T follicular helper cell (primary cell): ENCODE results near the gene GRIN2C.
"Not testable (repeated sequence)": the region's sequence is repeated elsewhere in the genome, so short reads cannot be mapped to it uniquely, and the experiment has no call there.

Experiments
- DNase-seq: peaks from one replicate; pipeline ENCODE4 v3.0.0-alpha.2; 2020; ENCODE audit warnings: low read depth
- total RNA-seq, 2 experiments: gene quantifications; one replicate each; lab custom pipeline; 2026; lab: John Stamatoyannopoulos, UW

Gene GRIN2C
- total RNA-seq: 0 to 0.18 reads per million in 2 experiments

DNA sequence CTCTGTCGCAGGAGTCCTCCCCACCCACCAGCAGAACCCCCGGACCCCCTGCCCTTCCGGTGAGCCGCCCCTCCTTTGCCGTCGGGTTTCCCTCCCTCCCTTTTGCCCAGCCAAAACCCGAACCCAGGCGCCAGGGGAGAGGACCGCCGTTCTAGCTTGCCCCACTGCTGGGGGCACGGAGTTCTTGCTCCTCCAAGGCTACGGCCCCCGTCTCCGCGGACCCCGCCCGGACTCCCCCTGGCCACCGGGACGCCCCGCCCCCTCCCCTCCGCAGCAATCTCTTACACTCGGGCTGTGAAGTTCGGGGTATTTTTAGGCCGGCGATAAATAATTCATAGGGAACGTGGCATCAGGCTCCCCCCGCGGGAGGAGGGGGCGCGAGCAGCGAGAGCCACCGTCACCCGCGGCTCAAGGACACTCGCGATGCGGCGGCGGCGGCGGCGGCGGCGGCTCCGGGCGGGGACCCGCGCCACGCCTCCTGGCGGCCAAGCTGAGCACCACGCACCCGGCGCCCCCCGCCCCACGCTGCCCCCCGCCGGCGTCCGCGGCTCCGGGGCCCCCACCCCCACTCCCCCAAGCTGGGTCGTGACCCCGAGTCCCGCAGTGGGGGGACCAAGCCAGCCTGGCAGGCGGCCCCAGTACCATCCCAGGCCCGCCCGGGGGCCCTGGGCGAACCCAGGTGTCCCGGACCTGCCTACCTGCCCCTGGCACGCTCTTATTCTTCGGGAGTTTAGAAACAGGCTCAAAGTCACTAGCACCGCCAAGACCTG, at the start of gene GRIN2C:
TSS of gene GRIN2C (minus strand) at position 427 of the 770 bp plus-strand sequence. CDS start 4,793 bp downstream, outside the sequence.
- DNase-seq: no peak

DNA sequence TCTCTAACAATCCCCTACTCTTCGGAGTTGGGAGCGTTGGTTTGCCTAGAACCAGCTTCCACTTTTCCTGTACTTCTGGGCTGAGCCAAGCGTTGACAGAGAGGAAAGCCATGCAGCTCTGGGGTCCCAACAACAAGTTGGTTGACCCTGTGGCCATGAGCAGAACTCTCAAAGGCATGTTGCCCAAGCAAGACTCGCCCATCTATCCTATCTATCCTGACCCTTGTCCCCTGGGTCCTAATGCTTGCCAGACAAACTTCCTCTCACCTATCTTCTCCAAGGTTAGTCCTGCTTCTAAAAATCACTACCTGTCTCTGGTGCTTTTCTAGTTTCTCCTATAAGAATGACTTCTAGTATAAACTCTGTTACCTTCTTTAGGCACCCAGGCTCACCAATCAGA, 49.4 kb upstream of the GRIN2C start:
- not testable (repeated sequence) for DNase-seq

DNA sequence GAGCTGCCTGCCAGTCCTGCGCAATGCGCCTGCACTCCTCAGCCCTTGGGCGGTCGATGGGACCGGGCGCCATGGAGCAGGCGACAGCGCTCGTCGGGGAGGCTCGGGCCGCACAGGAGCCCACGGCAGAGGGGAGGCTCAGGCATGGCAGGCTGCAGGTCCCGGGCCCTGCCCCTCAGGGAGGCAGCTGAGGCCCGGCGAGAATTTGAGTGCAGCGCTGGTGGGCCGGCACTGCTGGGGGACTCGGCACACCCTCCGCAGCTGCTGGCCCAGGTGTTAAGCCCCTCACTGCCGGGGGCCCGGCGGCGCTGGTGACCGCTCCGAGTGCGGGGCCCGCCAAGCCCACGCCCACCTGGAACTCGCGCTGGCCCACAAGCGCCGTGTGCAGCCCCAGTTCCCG, 47.3 kb upstream of the GRIN2C start:
- DNase-seq: no peak

DNA sequence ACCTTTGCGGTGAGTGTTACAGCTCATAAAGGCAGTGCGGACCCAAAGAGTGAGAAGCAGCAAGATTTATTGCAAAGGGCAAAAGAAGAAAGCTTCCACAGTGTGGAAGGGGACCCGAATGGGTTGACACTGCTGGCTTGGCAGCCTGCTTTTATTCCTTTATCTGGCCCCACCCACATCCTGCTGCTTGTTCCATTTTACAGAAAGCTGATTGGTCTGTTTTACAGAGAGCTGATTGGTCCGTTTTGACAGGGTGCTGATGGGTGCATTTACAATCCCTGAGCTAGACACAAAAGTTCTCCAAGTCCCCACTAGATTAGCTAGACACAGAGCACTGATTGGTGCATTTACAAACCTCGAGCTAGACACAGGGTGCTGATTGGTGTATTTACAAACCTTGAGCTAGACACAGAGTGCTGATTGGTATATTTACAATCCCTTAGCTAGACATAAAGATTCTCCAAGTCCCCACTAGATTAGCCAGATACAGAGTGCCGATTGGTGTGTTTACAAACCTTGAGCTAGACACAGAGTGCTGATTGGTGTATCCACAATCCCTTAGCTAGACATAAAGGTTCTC, 46.6 kb upstream of the GRIN2C start:
- not testable (repeated sequence) for DNase-seq

DNA sequence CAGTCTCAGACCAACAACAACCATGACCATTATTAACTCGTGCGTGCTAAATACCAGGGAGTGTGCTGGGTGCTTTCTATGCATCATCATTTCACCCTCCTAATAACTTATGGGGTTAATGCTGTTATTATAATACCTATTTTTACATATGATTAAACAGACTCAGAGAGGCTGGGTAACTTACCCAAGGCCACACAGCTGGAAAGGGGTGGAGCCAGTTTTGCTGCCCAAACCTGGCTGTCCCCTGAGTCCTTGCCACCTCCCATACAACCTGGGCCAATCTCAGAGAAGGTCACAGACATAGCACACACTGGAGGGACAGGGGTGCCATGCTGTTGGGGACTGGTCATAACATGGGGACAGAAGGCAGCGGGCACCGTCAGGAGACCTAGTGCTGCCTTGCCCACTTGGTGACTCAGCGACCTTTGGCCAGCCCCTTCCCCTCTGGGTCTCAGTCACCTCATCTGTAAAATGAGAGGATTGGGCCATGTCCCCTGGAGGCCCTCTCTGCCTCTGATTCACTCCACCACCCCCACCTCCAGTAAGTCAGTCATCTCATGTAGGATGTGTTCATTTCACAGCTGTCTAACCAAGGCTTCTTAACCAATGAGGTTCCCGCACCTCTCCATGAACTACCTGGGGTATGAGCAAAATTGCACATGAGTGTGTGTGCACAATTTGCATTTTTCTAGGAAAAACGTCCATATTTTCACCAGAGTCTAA, 45.2 kb upstream of the GRIN2C start:
- no peak for DNase-seq

DNA sequence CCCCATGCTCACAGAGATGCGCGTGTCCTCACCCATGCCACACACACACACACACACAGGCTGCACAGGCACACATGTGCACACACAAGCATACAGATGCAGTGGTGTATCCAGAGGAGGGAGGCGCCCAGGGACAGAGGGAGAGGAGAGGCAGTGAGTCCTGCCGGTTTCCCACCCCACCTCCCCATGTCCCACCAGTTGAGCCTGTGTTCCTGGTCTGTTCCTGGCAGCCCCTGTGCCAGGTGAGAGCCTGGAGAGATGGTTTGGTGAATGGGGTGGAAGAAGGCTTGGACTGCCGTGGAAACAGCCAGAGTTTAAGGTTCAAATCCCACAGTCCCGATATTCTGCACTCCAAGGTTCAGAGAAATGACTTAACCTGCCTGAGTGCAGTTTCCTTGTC, 44.0 kb upstream of the GRIN2C start:
- no peak for DNase-seq

DNA sequence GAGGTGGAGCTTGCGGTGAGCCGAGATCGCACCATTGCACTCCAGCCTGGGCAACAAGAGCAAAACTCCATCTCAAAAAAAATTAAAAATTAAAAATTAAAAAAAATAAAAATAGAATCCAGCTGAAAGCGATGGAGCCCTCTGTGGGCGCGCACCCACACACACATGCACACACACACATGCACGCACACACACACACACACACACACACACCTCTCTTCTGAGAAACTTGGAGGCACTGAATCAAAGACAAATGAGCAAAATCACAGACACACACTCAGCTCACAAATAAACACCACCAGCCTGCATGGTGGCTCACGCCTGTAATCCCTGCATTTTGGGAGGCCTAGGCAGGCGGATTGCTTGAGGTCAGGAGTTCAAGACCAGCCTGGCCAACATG, 43.3 kb upstream of the GRIN2C start:
- DNase-seq: no peak

DNA sequence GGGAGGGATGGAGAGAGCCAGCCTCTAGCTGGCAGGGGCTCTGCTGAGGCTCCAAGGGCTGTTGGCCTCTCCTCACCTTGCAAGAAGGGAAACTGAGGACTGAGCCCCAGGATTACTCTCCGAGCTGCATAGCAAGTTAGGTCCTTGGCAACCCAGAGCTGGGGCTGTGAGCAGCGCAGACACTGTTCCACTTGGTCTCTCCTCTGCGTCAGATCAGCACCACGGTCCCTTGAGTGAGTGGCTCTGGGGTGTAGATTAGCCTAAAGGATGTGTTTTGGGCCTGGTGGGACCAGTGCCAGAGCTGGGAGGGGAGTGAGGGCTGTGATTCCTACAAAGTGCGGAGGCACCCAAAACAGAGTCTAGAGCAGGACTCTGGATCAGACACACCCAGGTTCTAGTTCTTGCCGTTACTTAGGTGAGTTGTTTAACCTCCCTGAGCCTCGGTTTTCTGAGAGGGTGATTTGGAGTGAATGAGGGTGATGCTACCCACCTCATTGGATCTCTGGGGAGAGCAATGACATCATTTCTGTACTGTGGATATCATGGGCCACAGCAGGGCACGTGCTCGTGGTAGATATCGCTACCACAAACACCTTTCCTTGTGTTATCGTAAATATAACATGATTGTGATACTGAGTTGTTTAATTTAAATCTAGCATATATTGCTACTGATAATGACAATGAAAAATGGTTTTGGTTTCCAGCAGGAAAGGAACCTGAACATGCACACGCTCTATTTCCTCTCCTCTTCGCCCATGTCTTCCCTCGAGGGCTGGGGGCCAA, 41.9 kb upstream of the GRIN2C start:
- DNase-seq: no peak

DNA sequence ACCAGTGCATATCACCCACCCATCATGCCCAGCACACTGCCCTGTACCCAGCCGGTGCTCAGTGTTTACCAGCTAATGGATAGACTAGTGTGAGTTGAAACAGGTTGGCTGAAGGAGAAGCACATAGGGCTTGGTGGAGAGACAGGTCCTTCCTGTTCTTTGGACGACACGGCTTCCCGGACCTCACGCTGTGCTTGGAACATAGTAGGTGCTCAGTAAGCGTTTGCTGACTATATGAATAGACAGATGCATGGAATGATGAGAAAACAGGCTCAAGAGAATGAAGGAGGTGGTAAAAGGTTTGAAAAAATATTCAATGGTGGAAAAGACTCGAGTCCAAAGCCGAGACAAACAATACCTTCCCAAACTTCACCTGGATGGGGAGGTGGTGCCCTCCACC, 40.5 kb upstream of the GRIN2C start:
- DNase-seq: no peak

DNA sequence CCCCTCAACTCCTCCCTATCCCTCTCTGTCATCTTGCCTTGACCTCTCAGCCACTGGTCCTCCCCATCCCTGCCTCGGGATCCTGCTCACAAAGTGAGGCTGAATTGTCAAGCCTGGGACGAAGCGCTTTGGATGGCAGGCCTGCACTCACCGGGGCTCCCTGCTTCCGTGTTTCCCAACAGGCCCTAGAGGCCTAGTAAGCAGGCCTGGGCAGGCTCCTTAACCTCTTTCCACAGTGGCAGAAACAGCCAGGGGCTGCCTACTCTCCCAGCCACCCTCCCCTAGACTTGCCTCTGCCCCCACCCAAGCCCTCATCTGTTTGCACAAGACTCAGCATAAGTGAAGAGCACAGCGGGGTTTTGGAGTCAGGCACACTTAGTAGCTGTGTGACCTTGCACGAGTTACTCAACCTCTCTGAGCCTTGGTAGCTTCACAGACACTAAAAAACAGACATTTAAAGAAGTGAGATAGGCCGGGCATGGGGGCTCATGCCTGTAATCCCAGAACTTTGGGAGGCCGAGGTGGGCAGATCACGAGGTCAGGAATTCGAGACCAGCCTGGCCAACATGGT, 38.8 kb upstream of the GRIN2C start:
- no peak for DNase-seq

DNA sequence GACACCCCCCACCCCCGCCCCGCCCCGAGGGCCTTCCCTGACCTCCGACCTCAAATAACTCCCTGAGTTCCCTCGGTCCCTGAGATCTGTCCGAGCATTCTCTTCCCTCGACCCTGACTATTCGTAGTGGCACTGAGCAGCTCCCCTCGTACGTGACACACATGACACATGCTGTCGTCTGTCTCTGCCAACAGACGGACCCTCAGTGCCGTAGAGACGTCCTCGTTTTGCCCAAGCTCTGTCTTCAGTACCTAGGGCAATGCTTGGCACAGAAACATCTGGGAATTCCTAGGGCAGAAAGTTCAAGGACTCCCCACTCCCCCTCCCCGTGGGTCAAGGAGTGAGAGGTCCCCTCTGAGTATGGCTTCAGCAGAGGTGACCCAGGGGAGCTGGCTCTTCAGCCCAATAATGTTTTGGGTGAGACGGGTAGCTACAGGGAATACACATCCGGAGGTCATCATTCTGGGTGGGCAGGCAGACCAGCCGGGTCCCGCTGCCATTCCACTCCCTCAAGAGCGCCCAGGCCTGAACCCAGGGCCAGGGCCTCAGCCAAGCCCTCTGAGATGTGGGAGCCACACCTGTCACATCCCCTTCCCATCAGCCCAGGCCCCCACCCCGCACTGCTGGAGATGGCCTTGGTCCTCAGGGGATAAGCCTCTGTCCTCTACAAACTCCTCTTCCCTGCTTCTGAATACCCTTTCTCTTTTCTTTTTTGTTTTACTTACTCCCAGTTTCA, 34.4 kb upstream of the GRIN2C start:
- DNase-seq: no peak

DNA sequence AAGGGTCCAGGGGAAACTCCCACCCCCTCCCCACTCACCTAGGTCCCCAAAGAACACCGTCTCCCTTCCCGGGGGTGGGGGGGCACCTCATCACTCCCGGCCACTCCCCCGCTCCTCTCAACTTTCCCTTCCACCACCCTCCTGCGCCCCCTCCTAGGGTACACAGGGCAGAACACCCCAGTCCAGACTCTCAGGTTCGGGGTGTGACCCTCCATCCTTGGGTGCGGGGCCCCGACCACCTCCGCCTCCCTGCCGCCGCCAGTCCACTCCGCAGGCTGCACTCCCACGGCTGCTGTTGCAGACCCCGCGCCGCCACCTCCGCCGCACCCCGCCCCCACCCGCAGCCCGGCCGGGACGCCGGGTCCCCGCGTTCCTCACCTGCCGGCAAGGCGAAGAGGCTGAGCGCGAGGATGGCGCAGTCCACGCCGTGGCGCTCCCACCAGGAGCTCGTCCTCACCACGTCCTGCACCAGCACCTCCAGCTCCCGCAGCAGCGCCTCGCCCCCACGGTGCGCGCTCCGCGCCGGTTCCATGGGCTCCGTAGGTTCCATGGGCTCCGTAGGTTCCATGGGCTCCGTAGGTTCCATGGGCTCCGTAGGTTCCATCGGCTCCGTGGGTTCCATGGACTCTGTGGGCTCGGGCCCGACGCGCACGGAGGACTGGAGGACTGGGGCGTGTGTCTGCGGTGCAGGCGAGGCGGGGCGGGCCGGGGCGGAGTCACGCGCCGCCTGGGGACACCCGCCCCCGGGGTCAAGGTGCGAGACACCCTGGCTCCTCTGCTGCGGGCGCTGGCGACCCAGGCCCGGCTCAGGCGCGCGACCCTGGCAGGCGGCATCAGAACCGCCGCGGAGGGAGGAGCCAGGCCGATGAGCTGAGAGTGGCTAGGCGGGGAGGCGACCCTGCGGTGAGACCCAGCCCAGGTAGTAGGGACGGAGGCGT, 33.6 kb upstream of the GRIN2C start, which contains the start of gene FADS6:
TSS of gene FADS6 (minus strand) at position 660 of the 938 bp plus-strand sequence. CDS start at position 622, 38 bp downstream.
- no peak for DNase-seq

DNA sequence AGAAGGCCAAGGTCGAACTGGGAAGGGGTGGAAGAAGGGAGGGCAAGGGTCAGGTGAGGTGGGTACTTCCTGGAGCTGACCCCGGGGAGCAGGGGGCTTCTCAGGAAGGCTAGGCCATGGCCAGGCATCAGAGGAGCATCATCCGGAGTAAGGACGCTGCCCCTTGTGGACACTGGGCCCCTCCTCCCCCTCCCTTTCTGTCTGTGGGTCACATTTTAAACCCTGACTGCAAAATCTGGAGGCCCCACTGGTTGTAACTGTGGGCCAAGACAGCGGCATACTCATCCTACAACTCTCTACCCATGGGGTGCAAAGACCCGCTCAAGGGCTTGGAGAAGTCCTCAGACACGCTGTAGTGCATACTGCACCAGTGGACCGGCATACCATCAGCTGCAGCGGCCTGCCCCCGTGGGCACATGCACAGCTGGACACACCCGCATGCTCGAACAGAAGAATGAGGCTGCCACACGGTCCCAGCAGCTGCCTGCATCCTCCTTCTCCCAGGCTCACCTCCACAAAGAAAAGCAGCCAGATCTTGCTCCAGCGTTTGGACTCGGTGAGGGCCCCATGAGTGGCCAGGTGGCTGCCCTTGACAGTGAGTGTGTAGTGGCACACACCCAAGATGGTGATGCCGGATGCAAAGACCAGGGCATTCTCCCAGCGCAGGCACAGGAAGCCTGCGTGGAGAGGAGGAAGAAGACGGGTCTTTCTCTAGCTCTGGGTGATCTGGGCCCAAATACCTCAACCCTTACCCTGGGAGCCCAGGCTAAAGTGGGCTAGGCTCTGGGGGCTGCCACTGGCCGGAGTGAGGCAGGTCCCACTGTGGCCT, 32.5 kb upstream of the GRIN2C start:
- DNase-seq: no peak

DNA sequence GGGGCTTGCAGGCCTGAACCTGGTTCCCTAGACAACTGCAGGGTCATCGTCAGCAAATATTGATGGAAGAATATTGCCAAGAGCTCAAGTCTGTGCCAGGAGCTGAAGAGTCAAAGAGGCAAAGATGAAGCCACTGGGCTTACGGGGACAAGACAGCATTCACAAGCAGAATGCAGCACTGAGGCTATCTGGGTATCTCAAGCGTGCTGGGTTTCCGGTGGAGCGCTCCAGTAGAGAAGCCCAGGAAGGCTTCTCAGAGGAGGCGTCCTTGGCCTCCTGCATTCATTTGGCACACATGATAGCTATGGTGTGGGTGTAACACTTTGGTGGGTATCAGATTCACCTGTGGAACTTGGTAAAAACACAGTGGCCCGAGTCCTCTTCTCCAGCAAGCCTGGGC, 30.9 kb upstream of the GRIN2C start:
- no peak for DNase-seq

DNA sequence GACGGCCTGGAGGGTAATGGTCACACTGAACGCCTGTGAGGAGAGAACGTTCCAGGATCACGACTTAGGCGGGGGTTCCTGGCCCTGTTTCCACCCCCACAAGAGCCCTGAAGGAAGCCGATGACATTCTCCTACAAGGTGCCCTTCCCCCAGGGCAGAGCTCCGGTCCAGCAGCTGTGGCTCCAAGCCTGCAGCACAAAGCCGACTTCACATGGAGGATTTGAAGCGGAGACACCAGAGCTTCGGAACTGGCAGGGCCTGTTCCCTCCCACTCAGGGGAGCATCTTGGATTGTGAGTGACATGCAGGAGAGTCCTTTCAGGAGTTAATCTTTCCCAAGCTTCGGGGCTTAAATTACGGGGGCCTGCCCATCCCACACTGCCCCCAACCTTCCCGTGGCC, 28.8 kb upstream of the GRIN2C start:
- DNase-seq: no peak

DNA sequence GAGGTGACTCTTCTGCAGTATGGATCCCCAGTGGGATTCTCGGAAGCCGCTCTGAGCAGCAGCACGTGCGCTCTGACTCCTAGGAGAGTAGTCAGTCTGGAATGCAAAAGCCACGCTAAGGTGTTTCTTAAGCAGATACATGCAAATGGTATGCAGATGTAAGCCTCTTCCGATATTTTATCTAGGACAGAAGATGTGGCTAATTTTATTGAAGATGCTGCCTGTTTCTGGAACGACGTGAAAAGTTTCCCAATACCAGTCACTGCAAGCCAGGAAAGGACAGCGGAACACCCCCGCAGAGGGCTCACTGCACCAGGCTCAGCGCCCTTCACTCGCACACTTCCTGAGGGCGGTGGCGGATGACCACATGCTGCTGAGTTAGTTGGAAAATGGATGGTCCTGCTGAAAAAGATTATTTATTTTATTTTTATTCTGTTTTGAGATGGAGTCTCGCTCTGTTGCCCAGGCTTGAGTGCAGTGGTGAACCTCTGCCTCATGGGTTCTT, 23.6 kb upstream of the GRIN2C start:
- no peak for DNase-seq

DNA sequence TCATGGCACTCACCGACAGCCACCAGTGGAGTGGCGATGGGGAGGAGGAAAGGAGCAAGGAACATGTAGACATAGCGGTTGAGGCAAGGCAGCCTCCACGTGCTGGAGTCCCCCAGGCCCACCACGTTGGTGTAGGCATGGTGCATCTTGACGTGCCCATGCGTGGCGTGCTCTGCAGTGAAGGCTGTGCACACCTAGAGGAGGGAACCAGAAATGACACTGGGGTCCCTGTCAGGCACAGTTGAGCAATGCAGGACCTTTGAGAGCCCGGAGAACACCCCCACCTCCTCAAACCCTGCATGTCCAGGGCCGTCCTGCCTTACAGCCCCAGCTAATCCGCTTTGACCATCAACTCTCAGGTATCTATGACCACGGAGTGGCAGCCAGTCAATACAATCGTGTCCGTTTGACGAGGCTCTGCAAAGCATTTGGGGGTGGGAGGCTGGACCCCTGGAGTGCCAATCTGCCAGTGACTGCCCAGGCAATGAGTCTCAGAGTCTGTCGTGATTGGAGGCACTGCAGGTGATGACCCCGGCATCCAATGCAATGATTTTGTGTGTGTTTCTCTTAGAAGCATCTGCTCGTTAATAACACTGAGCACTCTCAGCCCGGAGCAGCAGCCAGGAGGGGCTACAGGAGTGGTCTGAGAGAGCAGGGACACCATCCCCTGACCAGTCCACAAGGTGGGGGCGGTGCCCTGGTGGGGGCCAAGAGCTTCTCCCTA, 23.0 kb upstream of the GRIN2C start:
- DNase-seq: no peak

DNA sequence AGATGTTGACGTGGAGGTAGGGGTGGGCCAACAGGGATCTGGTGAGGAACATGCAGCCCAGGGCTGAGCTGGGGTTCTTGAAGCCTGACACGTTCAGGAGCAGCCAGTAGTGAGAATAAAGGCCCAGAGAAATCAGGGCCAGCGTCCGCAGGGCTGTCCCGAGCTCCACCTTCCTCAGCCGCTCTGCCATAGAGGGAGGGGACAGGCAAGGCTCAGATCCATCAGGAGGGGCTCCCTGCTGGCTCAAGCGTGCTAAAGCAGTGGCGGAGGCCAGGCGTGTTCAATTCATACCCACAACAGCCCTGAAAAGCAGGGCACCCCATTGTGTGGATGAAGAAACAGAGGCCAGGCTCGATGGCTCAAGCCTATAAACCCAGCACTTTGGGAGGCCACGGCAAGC, 21.4 kb upstream of the GRIN2C start:
- DNase-seq: no peak
